IgD-negative memory B cell (primary cell): ENCODE measurements around the gene ALPI. TPM values are rescaled to one million over a fixed set of nuclear protein-coding genes. Genes with fewer than 3 reads are reported as not detected.
"Not testable (repeated sequence)": the region's sequence is repeated elsewhere in the genome, so short reads cannot be mapped to it uniquely, and the experiment has no call there.

Source experiments
- H3K27ac Mint-ChIP-seq, 3 donors: one replicate each; pipeline ENCODE4 v1.8.0; 2020 to 2022; ENCODE audit warnings: mild to moderate bottlenecking in 3 of 3, mixed read lengths in 3 of 3, moderate library complexity in 1 of 3
- H3K27me3 Mint-ChIP-seq: one replicate; pipeline ENCODE4 v1.8.0; 2021; ENCODE audit warnings: mixed read lengths
- H3K36me3 Mint-ChIP-seq: one replicate; pipeline ENCODE4 v1.8.0; 2020; ENCODE audit warnings: mild to moderate bottlenecking, mixed read lengths
- H3K4me1 Mint-ChIP-seq, 3 donors: one replicate each; pipeline ENCODE4 v1.8.0; 2020 to 2022; ENCODE audit warnings: mixed read lengths in 3 of 3, mild to moderate bottlenecking in 1 of 3
- H3K4me3 Mint-ChIP-seq, 4 donors: one replicate each; pipeline ENCODE4 v1.8.0; 2020 to 2022; ENCODE audit warnings: mild to moderate bottlenecking in 4 of 4, mixed read lengths in 4 of 4, moderate library complexity in 3 of 4
- H3K9me3 Mint-ChIP-seq, 3 donors: one replicate each; pipeline ENCODE4 v1.8.0; 2020 to 2021; ENCODE audit warnings: mixed read lengths in 3 of 3, mild to moderate bottlenecking in 1 of 3
- polyA plus RNA-seq: library from polyadenylated mRNA; unstranded; fragments of 300-500 nt; fragmentation: Illumina TruSeq; gene quantifications from one replicate; pipeline ENCODE4 v1.2.3, GENCODE V29; 2021

ALPI gene
- polyA plus RNA-seq, 1 donor from 2014 or later: not detected

DNA sequence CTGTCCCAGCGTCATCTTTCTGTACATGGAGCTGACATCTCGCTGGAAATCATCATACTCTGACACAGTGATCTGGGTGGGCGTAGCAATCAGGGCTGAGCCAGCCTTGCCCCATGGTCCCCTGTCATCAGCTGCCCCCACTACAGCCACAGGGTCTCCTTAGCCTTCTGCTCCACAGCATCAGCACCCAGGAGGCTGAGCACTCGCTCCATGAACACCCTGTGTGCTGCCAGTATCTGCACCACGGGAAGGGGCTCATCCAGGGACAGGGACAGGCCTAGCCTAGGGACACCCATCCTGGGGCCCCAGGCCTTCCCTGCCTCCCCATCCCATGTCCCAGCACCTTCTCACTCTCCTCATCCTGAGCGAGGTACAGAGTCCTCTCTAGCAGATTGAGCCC is 37.9 kb upstream of the ALPI start:
- Mint-ChIP-seq H3K4me1 (peaks cover 7 to 10% (median 10%) of the 10 kb centered on the region in 3 donors), H3K27ac (no peak overlapping the region), H3K27me3 (peaks cover 54% of the 10 kb centered on the region), H3K36me3 (peaks cover 3% of the 10 kb centered on the region), H3K9me3 (peaks cover 2 to 5% (median 3%) of the 10 kb centered on the region in 3 donors), H3K4me3 (peak overlapping the region in 1 of 4 donors; percentile 30)

DNA sequence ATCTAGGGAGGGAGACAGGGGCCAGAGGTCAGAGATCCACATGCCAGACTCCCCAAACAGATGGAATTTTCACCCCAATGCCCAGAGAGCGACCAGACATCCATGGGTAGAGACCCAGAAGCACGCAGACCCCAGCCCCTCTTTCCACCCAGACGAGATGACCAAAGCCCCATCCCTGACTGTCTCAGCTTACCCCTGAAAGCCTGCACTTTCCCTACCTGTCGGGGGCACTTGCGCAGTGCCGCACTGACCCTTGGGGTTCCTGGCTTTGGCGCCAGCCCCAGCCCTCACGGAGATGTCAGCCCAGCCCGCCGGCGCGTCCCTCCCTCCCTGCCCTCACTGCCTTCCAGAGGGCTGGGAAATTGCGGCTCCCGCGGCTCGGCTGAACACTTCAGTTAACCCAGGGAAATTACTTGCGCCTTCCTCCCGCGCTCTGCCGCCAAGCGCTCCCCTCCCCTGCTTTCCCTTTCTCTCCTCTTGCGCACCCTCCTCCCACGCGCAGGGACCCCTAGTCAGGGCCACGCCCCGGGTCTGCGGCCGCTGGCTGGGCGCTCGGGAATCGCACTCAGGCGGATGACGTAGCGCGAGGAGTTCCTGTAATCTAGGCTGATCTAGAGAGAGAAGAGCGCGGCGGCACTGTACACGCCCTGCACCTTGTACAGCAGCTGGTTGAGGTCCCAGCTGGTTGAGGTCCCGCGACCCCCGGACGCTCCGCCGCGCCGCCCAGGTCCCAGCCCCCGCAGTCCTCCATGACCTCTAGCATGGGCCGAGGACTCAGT is 37.3 kb upstream of the ALPI start:
- Mint-ChIP-seq H3K4me1 (peaks cover 4 to 6% (median 5%) of the 10 kb centered on the region in 3 donors), H3K27ac (no peak overlapping the region), H3K4me3 (peak overlapping the region in 3 of 4 donors; percentile 3 to 51 (median 25)), H3K27me3 (peaks cover 54% of the 10 kb centered on the region), H3K9me3 (peaks cover 2 to 6% (median 3%) of the 10 kb centered on the region in 3 donors), H3K36me3 (peaks cover 3% of the 10 kb centered on the region)

GRCh38 chr2:232419245-232420072 is 36.5 kb upstream of the ALPI start:
- peaks cover 3% of the 10 kb centered on the region for H3K36me3 Mint-ChIP-seq
- H3K27ac Mint-ChIP-seq: no peak overlapping the region
- H3K9me3 Mint-ChIP-seq: peaks cover 2 to 6% (median 3%) of the 10 kb centered on the region in 3 donors
- H3K4me3 Mint-ChIP-seq: peak overlapping the region in 2 of 4 donors; percentile 12 to 51
- H3K27me3 Mint-ChIP-seq: peaks cover 51% of the 10 kb centered on the region
- H3K4me1 Mint-ChIP-seq: peaks cover 4 to 6% (median 5%) of the 10 kb centered on the region in 3 donors

- peaks cover 2 to 6% (median 3%) of the 10 kb centered on the region in 3 donors for H3K9me3 Mint-ChIP-seq
- peaks cover 3% of the 10 kb centered on the region for H3K36me3 Mint-ChIP-seq
- peaks cover 4 to 6% (median 5%) of the 10 kb centered on the region in 3 donors for H3K4me1 Mint-ChIP-seq
- no peak overlapping the region for H3K27ac Mint-ChIP-seq
- H3K4me3 Mint-ChIP-seq: peak overlapping the region in 1 of 4 donors; percentile 73
- peaks cover 54% of the 10 kb centered on the region for H3K27me3 Mint-ChIP-seq
These were observed 35.9 kb upstream of the ALPI start for GRCh38 chr2:232420073-232420454.

- Mint-ChIP-seq H3K4me3 (peak overlapping the region in 1 of 4 donors; percentile 73), H3K27ac (no peak overlapping the region), H3K36me3 (peaks cover 3% of the 10 kb centered on the region), H3K4me1 (peaks cover 4 to 6% (median 5%) of the 10 kb centered on the region in 3 donors), H3K27me3 (peaks cover 53% of the 10 kb centered on the region), H3K9me3 (peaks cover 2 to 6% (median 3%) of the 10 kb centered on the region in 3 donors)
These were observed 35.3 kb upstream of the ALPI start for GRCh38 chr2:232420463-232421188.

- H3K27me3 Mint-ChIP-seq: peaks cover 49% of the 10 kb centered on the region
- no peak overlapping the region for H3K27ac Mint-ChIP-seq
- peaks cover 2 to 6% (median 3%) of the 10 kb centered on the region in 3 donors for H3K9me3 Mint-ChIP-seq
- H3K4me1 Mint-ChIP-seq: peaks cover 4 to 6% (median 5%) of the 10 kb centered on the region in 3 donors
- H3K36me3 Mint-ChIP-seq: peaks cover 3% of the 10 kb centered on the region
- peak overlapping the region in 1 of 4 donors; percentile 49 for H3K4me3 Mint-ChIP-seq
These were observed 34.7 kb upstream of the ALPI start for GRCh38 chr2:232421189-232421785.

DNA sequence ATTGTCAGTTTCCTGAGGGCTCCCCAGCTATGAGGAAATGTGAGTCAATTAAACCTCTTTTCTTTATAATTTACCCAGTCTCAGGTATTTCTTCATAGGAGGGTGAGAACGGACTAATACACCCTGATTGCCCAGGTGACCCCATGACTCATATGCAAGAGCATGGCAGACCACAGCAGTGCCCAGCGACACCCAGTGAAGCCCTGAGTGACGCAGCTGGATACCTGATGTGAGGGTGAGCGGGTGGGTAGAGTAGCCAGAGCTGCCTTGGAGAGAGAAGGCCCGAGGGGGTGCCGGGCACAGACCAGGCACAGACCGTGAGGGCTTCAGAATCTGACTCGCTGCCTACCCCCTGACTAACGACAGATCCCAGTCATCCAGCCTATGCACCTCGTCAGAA is 33.9 kb upstream of the ALPI start:
- H3K4me3 Mint-ChIP-seq: peak overlapping the region in 1 of 4 donors; percentile 49
- H3K4me1 Mint-ChIP-seq: peaks cover 4 to 6% (median 5%) of the 10 kb centered on the region in 3 donors
- H3K27ac Mint-ChIP-seq: no peak overlapping the region
- H3K36me3 Mint-ChIP-seq: peaks cover 3% of the 10 kb centered on the region
- peaks cover 2 to 6% (median 3%) of the 10 kb centered on the region in 3 donors for H3K9me3 Mint-ChIP-seq
- peaks cover 44% of the 10 kb centered on the region for H3K27me3 Mint-ChIP-seq

- not testable (repeated sequence) for H3K27ac Mint-ChIP-seq, H3K4me1 Mint-ChIP-seq, H3K36me3 Mint-ChIP-seq, H3K9me3 Mint-ChIP-seq, H3K4me3 Mint-ChIP-seq
- H3K27me3 Mint-ChIP-seq: peaks cover 43% of the 10 kb centered on the region
These were observed 33.0 kb upstream of the ALPI start for GRCh38 chr2:232422996-232423395.

DNA sequence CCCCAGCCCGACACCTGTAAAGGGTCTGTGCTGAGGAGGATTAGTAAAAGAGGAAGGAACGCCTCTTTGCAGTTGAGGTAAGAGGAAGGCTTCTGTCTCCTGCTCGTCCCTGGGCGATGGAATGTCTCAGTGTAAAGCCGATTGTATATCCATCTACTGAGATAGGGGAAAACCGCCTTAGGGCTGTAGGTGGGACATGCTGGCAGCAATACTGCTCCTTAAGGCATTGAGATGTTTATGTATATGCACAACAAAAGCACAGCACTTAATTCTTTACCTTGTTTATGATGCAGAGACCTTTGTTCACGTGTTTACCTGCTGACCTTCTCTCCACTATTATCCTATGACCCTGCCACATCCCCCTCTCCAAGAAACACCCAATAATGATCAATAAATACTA is 32.5 kb upstream of the ALPI start:
- H3K4me1 Mint-ChIP-seq, H3K4me3 Mint-ChIP-seq, H3K27ac Mint-ChIP-seq, H3K9me3 Mint-ChIP-seq, H3K36me3 Mint-ChIP-seq: not testable (repeated sequence)
- H3K27me3 Mint-ChIP-seq: peaks cover 42% of the 10 kb centered on the region

DNA sequence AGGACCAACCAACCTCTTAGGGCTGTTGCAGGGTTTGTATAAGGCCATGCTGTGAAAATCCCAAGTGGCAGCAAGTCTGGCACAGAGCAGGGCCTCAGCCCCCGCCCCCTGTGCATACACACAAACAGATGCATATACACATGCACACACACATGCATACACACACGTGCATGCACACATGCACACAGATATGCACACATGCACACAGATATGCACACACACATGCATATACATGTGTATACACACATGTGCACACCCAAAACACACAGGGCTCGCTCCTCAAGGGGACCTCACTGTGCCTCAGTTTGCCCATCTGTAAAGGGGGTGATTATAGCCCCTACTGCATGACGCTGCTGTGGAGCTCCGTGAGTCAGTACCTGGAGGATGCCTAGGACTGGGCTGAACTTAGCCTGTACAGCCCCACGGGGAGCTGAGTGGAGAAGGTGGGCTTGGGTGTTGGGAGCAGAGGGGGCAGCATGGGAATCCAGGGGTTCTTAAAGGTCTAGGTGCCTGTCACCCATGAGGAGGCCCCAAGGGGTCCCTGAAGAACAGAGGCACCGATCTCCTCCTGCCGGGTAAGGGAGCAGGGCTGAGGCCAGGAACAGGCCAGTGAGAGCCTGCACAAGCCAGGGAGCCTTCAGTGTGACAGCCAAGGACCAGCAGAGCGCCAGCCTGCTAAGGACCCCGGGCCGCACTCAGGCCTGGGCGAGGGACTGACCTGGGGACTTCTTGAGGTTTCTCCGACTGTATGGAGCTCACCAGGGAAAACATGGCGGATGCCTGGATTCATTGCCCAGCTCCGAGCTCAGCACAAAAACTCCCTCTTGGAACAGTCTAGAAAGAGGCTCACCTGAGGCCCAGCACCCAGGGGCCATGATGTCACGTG is 24.0 kb upstream of the ALPI start:
- peaks cover 6% of the 10 kb centered on the region for H3K27me3 Mint-ChIP-seq
- H3K4me3 Mint-ChIP-seq: no peak overlapping the region
- H3K4me1 Mint-ChIP-seq: no peaks in the 10 kb centered on the region
- no peak overlapping the region for H3K27ac Mint-ChIP-seq
- no peaks in the 10 kb centered on the region for H3K36me3 Mint-ChIP-seq
- no peaks in the 10 kb centered on the region for H3K9me3 Mint-ChIP-seq

DNA sequence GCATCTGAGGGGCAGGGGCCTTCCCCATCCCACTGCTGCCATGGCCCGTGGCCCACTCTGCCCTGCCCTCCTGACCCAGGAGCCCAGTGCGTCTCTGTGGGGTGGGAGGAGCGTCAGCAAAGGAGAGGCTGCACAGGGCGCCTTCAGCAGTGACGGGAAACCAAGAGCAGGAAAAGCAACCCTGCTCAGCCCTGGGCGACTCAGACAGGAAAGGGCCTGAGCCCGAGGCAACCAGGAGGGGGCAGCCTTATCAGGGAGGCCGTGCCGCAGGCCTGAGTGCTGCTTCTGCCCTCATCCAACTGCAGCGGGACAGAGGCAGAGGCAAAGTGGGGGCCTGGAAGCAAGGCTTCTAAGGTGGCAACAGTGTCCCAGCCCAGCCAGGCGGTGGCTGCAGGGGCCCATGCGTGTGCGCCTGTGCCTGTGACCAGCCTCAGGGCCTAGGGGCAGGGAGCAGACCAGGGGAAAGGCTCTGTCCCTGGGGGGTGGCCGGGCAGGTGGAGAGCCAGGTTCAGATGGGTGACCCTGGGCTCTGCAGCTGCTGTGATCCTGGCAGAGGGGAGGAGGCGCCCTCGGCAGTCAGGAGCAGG is 23.3 kb upstream of the ALPI start:
- Mint-ChIP-seq H3K36me3 (no peaks in the 10 kb centered on the region), H3K27ac (no peak overlapping the region), H3K4me3 (no peak overlapping the region), H3K27me3 (peaks cover 6% of the 10 kb centered on the region), H3K4me1 (no peaks in the 10 kb centered on the region), H3K9me3 (no peaks in the 10 kb centered on the region)

GRCh38 chr2:232433622-232434021 is 22.3 kb upstream of the ALPI start:
- not testable (repeated sequence) for H3K27ac Mint-ChIP-seq, H3K9me3 Mint-ChIP-seq, H3K4me3 Mint-ChIP-seq, H3K36me3 Mint-ChIP-seq, H3K27me3 Mint-ChIP-seq, H3K4me1 Mint-ChIP-seq

DNA sequence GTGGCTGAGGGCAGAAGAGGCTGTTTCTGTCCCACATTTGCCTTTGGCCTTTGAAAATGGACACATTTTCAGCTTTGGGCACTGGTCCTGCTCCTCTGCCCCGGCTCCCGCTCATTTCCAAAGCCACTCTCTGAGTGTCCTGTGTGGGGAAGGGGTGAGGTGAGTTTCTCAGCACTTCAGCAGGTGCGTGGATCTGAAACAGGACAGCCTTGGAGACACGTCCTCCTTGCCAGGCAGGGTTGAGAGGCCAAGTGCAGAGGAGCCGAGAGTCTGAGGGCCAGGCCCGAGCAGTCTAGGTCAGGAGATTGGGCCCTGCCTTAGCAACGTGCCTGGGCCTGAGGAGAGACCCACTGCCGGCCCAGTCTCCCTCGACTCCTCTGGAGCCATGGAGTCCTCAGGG is 21.9 kb upstream of the ALPI start:
- no peaks in the 10 kb centered on the region for H3K4me1 Mint-ChIP-seq
- H3K27me3 Mint-ChIP-seq: peaks cover 7% of the 10 kb centered on the region
- no peak overlapping the region for H3K27ac Mint-ChIP-seq
- H3K4me3 Mint-ChIP-seq: no peak overlapping the region
- H3K36me3 Mint-ChIP-seq: no peaks in the 10 kb centered on the region
- H3K9me3 Mint-ChIP-seq: no peaks in the 10 kb centered on the region
